ENCODE measurements around the gene SERINC4. TPM values are rescaled to one million over a fixed set of nuclear protein-coding genes. Genes with fewer than 3 reads are reported as not detected.

Gene SERINC4
- total and polyA plus RNA-seq, 2 donors (not counting 3 experiments of a cell fraction or from before 2014, with no cell fraction given): not detected

DNA sequence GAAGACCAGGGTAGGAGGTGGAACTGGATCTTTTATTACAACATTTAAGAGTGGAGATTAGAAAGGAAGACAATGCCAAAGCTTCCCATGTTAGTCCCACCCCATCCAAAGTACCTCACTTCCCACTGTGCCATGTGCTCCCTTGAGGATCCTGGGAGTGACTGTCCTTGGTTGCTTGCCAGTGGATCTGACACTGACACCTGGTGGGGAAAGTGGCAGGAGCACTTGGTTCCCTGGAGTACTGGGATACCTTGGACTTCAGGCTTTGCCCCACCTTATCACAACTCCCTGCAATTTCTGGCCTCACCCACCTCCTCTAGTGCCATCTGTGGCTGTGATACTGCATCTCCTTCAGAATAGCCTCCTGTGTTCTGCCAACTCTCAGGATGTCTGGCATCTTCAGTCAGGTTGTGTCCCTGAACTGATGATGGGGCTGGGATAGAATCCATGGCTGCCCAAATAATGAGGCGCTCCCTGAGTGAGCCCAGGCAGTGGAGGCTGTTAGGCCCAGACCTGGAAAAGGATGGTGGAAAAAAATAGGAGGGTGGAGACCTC, 24.5 kb downstream of the SERINC4 start:
- no peak overlapping the region for H3K9ac ChIP-seq (replicated peaks; ENCODE audit: extremely low read depth, insufficient read depth, low read length)
- H3K27me3 ChIP-seq (ENCODE audit: control insufficient read depth in 2 of 2, insufficient read depth in 2 of 2, low read length in 2 of 2): no peaks in the 10 kb centered on the region
- intact Hi-C loops (cut with micrococcal nuclease) (no loop called here), dilution Hi-C loops (cut with MboI; ENCODE audit: extremely low pct_ligation_motif_present, low sequenced_read_pairs) (no loop called here)
- no peak for TF ChIP-seq GATA2 (IDR thresholded peaks at IDR 0.05; ENCODE audit: insufficient read depth, insufficient read length, low read depth, low read length)
- TF ChIP-seq, protein P1, sequence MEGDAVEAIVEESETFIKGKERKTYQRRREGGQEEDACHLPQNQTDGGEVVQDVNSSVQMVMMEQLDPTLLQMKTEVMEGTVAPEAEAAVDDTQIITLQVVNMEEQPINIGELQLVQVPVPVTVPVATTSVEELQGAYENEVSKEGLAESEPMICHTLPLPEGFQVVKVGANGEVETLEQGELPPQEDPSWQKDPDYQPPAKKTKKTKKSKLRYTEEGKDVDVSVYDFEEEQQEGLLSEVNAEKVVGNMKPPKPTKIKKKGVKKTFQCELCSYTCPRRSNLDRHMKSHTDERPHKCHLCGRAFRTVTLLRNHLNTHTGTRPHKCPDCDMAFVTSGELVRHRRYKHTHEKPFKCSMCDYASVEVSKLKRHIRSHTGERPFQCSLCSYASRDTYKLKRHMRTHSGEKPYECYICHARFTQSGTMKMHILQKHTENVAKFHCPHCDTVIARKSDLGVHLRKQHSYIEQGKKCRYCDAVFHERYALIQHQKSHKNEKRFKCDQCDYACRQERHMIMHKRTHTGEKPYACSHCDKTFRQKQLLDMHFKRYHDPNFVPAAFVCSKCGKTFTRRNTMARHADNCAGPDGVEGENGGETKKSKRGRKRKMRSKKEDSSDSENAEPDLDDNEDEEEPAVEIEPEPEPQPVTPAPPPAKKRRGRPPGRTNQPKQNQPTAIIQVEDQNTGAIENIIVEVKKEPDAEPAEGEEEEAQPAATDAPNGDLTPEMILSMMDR (IDR thresholded peaks at IDR 0.05; ENCODE audit: extremely low read depth in 1 of 2, insufficient read depth in 1 of 2, low read depth in 1 of 2, low read length in 2 of 2): peak; percentile 14 to 33
- H3K4me3 ChIP-seq (replicated peaks in 1 of 3; ENCODE audit: insufficient read depth in 1 of 3, low read depth in 1 of 3, low read length in 3 of 3): no peak overlapping the region
- H3K4me1 ChIP-seq (ENCODE audit: control insufficient read depth, extremely low read depth, insufficient read depth, low read length): peaks cover 3% of the 10 kb centered on the region
- no TSS peak for BruUV-seq (replicated peaks)
- ChIA-PET POLR2A (interaction anchor here (0.6 kb wide), 1 partner anchor 15 kb away, joined by 4 read pairs; no protein-coding TSS in a partner anchor), CTCF (interaction anchor here (1.9 kb wide), 1 partner anchor 17 kb away, joined by 12 read pairs; the partner anchor contains the start of gene SERF2)
- DNase-seq (ENCODE audit: low read depth, low spot score) (peak; percentile 45), FAIRE-seq (peak; percentile 61)
- no peak overlapping the region for H2AFZ ChIP-seq (ENCODE audit: low read depth, low read length)
- H3K9me1 ChIP-seq (replicated peaks; ENCODE audit: control insufficient read depth, extremely low read depth, insufficient read depth, low read length): no peaks in the 10 kb centered on the region
- H3K4me2 ChIP-seq (ENCODE audit: insufficient read depth, low read length): no peak overlapping the region
- no peaks in the 10 kb centered on the region for H3K79me2 ChIP-seq (ENCODE audit: control insufficient read depth, insufficient read depth, low read length)
- no peak overlapping the region for H3K27ac ChIP-seq (ENCODE audit: insufficient read depth, low read depth, low read length)
- no peaks in the 10 kb centered on the region for H4K20me1 ChIP-seq (replicated peaks; ENCODE audit: control insufficient read depth, extremely low read depth, insufficient read depth, low read length)
- H3K9me3 ChIP-seq (replicated peaks; ENCODE audit: control insufficient read depth, insufficient read depth, low read length): no peaks in the 10 kb centered on the region
- peaks cover 16 to 23% of the 10 kb centered on the region in 2 experiments for H3K36me3 ChIP-seq (ENCODE audit: control insufficient read depth in 2 of 2, extremely low read depth in 1 of 2, insufficient read depth in 2 of 2, low read length in 2 of 2)

DNA sequence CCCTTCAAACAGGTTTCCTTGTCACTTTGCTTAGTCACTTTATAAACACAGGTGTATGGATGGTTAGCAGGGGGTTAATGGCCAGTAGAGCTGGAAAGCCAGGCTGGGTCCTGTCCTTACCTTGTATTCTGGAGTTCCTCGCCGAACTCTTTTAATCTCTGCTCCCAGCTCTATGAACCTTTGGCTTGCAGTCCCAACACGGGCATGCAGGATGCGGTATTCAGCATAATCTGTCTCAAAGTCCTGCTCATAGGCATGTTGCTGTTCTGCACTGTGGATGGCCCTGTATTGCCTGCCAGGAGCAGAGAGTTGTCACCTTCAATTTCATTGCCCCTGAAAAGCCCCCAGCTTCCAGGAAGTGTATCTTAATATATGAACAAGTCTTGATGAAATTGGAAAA, 26.0 kb downstream of the SERINC4 start:
- intact Hi-C loops (cut with micrococcal nuclease): no loop called here

More for the DNA sequence above, 26.0 kb downstream of the SERINC4 start:
- H3K79me2 ChIP-seq (ENCODE audit: control insufficient read depth, insufficient read depth, low read length): no peaks in the 10 kb centered on the region
- TF ChIP-seq MAX (IDR thresholded peaks at IDR 0.05; ENCODE audit: insufficient read depth, insufficient read length) (no peak), POLR2A (IDR thresholded peaks at IDR 0.05; ENCODE audit: low read depth, low read length) (no peak), EZH2 (IDR thresholded peaks at IDR 0.05; ENCODE audit: borderline replicate concordance, low read depth, low read length, severe bottlenecking) (no peak), MYC (IDR thresholded peaks at IDR 0.05; ENCODE audit: low read depth, low read length) (no peak)
- no peaks in the 10 kb centered on the region for H3K9me1 ChIP-seq (replicated peaks; ENCODE audit: control insufficient read depth, extremely low read depth, insufficient read depth, low read length)
- H3K4me2 ChIP-seq (ENCODE audit: insufficient read depth, low read length): no peak overlapping the region
- H3K36me3 ChIP-seq (ENCODE audit: control insufficient read depth in 2 of 2, extremely low read depth in 1 of 2, insufficient read depth in 2 of 2, low read length in 2 of 2): peaks cover 22 to 31% of the 10 kb centered on the region in 2 experiments
- CTCF ChIA-PET: interaction anchor here (1.4 kb wide), 1 partner anchor 9 kb away, joined by 3 read pairs; no protein-coding TSS in a partner anchor
- dilution Hi-C loops (cut with MboI; ENCODE audit: extremely low pct_ligation_motif_present, low sequenced_read_pairs): no loop called here
- no peak overlapping the region for H3K9ac ChIP-seq (replicated peaks; ENCODE audit: extremely low read depth, insufficient read depth, low read length)
- no peaks in the 10 kb centered on the region for H3K9me3 ChIP-seq (replicated peaks; ENCODE audit: control insufficient read depth, insufficient read depth, low read length)
- peaks cover 3% of the 10 kb centered on the region for H3K4me1 ChIP-seq (ENCODE audit: control insufficient read depth, extremely low read depth, insufficient read depth, low read length)
- H3K4me3 ChIP-seq (replicated peaks in 1 of 3; ENCODE audit: insufficient read depth in 1 of 3, low read depth in 1 of 3, low read length in 3 of 3): no peak overlapping the region
- DNase-seq (ENCODE audit: low read depth, low spot score): no peak
- H4K20me1 ChIP-seq (replicated peaks; ENCODE audit: control insufficient read depth, extremely low read depth, insufficient read depth, low read length): no peaks in the 10 kb centered on the region
- no peaks in the 10 kb centered on the region for H3K27me3 ChIP-seq (ENCODE audit: control insufficient read depth in 2 of 2, insufficient read depth in 2 of 2, low read length in 2 of 2)
- BruUV-seq (replicated peaks): no TSS peak
- no peak for FAIRE-seq
- H3K27ac ChIP-seq (ENCODE audit: insufficient read depth, low read depth, low read length): no peak overlapping the region
- POLR2A ChIA-PET: no interaction called here
- H2AFZ ChIP-seq (ENCODE audit: low read depth, low read length): no peak overlapping the region

Data from endothelial cell of umbilical vein (primary cell).